Left cardiac atrium (tissue), 4 donors: ENCODE data around the gene QTRT2. TPM values are rescaled to one million over a fixed set of nuclear protein-coding genes. Genes with fewer than 3 reads are reported as not detected.

Experiments used
- ATAC-seq, 2 donors: fragments of 200-7000 bp; cut with Tn5 transposase; one replicate each; pipeline ENCODE4 v1.9.1; 2020; ENCODE audit warnings: mild to moderate bottlenecking in 2 of 2, moderate library complexity in 2 of 2
- DNase-seq: peaks from one replicate; pipeline ENCODE4 v3.0.0-alpha.2; 2020
- intact Hi-C, 2 donors: fragments of 100-400 bp; cut with DNase I; formaldehyde crosslinking; loops; one replicate each; pipeline versions ENCODE4 v1.14.1 to v1.15.1; 2022 to 2023
- total RNA-seq, 2 donors: library from RNA; stranded (reverse); fragmentation: NEBNext Ultra II Directional; extraction: Animal tissue kit (Norgen Biotek cat#: 25700); gene quantifications; one replicate each; pipeline ENCODE4 v1.2.1, GENCODE V29; 2021
- donor health status: DM: no; HTN: yes; CAD: no.
- donor health status: DM: no; HTN: yes; CAD: no; lungs with severe emphysema.
- donor health status: DM: yes; HTN: yes; CAD: no.
- donor health status: Dilated cardiomyopathy.

The QTRT2 gene
- total RNA-seq, 2 donors from 2014 or later = 7.7 to 11.4 TPM

DNA sequence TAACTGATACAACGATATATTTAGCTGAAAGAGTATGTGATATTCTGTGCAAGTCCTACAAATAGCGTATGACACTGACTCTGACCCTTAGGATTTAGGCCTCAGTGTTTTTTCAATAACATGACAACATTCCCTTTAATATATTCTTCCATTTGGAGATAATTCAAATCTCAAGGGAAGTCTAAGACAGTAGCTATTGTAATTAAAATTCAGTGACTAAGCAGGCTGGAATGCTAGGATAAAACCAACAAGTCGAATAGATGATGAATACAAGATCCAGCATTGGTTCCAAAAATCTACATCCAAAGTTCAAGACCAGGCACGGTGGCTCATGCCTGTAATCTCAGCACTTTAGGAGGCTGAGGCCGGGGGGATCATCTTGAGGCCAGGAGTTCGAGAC lies 56.2 kb downstream of the QTRT2 start:
- no peak for ATAC-seq
- DNase-seq = no peak
- intact Hi-C loops = no loop called here

DNA sequence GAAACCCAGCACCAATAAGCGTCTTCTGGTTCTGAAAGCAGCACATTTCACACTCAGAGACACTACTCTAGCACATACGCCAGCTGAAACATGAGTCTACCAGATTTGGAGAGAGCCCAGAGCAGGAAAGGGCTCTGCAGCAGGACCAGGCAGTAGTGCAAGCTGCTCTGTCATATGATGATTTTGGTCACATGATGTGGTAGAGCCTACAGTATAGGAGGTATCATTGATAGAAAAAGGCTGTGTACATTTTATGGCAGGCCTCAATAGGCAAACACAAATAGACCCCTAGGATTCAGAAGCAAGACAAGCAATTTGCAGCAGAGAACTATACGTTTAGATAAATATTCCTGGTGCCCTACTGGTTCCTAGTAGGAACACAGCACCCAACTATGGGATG lies 58.2 kb downstream of the QTRT2 start:
- intact Hi-C loops = no loop called here

DNA sequence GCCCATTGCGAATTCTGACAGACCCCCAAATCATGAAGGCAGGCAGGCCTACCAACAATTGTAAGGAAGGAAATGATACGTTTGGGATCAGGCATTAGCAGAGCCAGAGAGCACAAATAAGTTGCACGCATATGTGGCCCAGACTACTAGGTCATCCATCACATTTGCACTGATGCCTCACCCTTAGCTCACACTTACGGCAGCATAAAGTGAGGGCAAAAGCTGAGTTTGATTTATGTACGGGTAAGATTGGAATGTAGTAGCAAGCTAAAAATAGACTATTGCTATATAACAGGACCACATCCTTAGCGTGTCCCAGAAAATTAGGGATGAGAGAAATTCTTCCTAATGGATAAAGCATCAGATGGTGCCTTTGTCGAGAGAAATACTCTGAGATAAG lies 58.6 kb downstream of the QTRT2 start:
- no peak for ATAC-seq
- no peak for DNase-seq
- intact Hi-C loops = no loop called here

More for the DNA sequence above, 58.2 kb downstream of the QTRT2 start:
- DNase-seq (no peak), ATAC-seq (no peak)

DNA sequence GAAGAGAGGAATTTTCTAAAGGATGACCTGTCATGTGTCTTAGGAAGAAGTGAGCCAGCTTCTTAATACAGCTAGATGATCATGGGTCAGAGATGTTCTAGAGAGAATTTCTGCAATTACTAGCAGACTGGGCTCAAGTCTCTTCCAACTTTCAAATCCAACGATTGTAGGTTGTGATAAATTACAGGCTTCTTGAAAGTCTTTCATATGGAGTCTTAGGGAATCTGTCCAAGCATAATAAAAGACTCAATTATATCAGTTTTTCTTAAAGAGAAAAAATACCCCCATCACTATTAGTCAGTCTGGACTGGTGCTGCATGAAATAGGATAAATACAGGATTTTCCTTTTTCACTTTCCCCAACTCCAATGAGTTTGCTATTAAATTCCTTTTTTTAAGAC lies 63.2 kb downstream of the QTRT2 start:
- intact Hi-C loops = no loop called here
- no peak for DNase-seq
- no peak for ATAC-seq

DNA sequence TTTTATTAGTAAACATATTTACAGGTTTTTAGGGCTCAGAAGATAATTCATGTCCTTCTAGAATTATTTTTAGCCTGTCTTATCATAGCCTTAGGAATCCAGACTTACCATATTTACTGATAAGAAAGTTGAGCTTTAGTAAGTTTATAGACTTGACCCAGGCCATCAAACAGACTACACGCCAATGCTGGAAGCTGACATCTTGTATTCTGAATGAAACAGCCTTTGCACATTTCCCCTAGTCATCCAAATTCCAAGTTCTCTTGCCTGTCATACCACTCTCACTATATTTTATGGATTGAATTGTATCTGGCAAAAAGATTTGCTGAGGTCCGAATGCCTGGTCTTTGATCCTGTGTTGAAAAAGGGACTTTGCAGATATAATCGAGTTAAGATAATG lies 63.7 kb downstream of the QTRT2 start:
- intact Hi-C loops = no loop called here
- DNase-seq (no peak), ATAC-seq (no peak)

DNA sequence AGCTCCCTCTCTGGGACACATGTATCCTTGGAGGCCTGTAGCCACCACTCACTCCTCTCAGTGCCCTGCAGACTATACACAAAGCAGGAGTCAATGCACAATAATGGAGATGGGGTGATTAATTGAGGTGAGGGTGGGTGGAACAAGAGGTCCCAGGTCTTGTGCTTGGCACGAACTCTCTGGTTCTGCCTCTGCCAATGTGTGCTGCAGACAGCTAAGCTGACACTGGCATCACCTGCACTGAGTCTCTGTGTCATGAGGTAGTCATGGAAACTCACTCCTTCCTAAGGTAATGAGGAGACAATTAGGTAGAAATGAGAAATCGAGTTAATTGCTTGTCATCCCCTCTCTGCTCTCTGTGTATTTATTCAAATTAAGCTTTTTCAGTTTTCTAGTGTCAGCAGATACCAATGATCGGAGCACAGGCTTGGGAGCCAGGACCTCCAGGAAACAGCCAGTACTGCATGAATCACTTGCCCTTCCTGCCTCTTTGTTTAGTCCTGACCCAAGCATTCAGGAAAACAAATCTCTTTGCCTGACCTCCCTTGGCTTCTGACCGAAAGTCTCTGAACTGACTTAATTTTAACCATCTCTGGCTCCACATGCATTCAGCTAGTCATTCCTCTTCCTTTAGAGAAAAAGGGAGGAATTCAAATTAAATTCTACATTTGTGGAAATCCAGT lies 65.6 kb downstream of the QTRT2 start:
- intact Hi-C loops = no loop called here
- ATAC-seq = peak; percentile 74 to 76
- peak; percentile 38 for DNase-seq

DNA sequence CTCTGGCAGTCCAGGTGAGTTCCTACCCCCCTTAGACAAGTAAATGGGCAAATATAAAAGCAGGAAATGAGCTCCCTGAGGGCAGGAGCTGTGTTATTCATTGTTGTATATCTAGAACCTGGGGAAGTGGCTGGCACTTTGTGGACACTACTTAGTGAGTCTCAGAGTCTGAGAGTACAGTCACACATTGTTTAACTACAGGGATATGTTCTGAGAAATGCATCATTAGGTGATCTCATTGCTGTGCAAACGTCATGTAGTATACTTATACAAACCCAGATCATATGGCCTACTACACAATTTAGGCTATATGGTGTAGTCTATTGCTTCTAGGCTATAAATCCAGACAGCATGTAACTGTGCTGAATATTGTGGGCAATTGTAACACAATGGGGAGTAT lies 69.9 kb downstream of the QTRT2 start:
- intact Hi-C loops = no loop called here
- ATAC-seq = no peak
- no peak for DNase-seq

DNA sequence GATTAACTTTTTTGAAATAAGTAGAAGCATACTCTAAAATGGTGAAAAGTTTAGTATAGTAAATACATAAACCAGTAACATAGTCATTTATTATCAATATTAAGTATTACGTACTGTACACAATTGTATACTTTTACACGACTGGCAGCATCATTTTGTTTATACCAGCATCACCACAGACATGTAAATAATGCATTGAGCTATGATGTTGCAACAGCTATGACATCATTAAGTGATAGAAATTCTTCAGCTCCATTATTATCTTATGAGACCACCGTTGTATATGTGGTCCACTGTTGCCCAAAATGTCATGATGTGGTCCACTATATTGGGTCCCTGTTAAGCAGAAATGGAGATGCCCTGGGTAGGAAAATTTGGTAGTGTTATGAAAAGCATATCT lies 71.0 kb downstream of the QTRT2 start:
- no peak for DNase-seq
- no peak for ATAC-seq
- intact Hi-C loops = no loop called here

DNA sequence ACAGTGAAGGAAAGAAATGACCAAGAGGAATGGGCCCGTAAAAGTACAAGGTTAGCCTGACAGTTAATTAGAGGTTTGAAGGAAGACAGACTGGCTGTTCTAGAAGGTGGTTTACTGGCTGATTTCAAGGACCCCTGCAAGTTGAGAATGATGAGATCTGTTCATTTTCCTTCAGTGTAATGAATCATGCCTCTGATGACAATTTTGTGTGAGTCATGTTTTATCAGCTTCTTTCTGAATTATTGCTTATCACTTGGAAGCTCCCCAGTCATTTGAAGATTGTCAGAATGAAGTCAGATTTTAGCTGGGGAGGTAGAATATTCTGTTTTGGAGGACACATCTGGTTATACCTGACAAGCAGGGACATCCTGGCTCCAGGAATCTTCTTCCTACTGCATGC lies 71.7 kb downstream of the QTRT2 start:
- no peak for ATAC-seq
- intact Hi-C loops = no loop called here
- no peak for DNase-seq

DNA sequence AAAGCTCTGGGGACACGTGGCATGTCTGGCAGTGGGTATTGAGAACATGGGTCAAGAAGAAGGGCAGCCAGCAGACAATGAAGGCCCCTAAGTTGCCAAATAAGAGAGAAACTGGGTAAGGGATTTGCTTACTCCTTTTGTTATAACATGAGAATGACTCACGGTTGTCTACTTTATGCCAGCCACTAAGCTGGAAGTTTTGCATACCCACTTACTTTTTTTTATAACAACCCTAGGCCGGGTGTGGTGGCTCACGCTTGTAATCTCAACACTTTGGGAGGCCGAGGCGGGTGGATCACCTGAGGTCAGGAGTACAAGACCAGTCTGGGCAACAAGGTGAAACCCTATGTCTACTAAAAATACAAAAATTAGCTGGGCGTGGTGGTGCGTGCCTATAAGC lies 72.3 kb downstream of the QTRT2 start:
- DNase-seq = no peak
- ATAC-seq = no peak
- intact Hi-C loops = no loop called here

DNA sequence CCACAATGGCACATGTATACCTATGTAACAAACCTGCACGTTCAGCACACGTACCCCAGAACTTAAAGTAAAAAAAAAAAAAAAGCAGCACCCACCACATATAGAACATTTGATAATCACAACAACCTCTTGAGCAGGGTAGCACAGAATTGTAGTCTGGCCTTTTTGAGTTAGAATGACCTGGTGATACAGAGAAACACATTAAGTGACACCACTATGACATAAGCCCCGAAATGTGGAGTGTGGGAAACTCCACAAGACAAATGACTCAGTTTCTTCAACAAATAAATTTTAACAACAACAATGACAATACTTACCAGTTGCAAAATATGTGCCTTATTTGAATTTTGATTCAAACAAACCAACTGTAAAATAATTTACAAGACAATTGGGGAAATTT lies 76.0 kb downstream of the QTRT2 start:
- intact Hi-C loops = no loop called here
- ATAC-seq = no peak
- DNase-seq = no peak

DNA sequence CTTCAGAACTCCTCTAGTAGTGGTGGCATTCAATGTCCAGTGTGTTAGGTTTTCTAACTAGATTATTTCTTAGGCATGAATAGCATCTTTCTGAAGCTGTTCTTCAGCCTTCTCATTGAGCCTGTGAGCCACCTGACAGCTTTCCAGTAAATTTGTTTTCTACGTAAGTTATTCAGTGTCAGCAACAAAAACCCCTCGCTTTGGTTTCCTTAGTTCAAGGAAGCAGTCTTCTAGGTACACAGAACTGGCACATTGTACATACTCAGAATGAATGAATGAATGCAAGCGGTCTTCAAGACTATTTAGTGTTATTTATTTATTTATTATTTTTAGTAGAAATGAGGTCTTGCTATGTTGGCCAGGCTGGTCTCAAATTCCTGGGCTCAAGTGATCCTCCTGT lies 77.4 kb downstream of the QTRT2 start:
- no peak for DNase-seq

More for the DNA sequence above, 77.4 kb downstream of the QTRT2 start:
- no peak for ATAC-seq
- intact Hi-C loops = no loop called here

Other genes with a start within 250 kb of the QTRT2 start
- gene GRAMD1C, start 217.9 kb upstream of the QTRT2 start, total RNA-seq = 1 to 10 TPM; 2.0 to 2.1 TPM
- gene ZDHHC23, start 108.7 kb upstream of the QTRT2 start, total RNA-seq = 1 to 10 TPM; 2.2 TPM
- 1 to 10 TPM; 1.3 to 1.4 TPM for gene CCDC191, start 211 bp upstream of the QTRT2 start, total RNA-seq
- gene DRD3, start 122.3 kb downstream of the QTRT2 start, total RNA-seq = not detected
- not detected for gene ZNF80, start 180.8 kb downstream of the QTRT2 start, total RNA-seq
- under 1 TPM in 1 of 2 donors, not detected in 1; 0.13 TPM for gene TIGIT, start 237.3 kb downstream of the QTRT2 start, total RNA-seq